Lower lobe of right lung (tissue), 2 donors: ENCODE measurements around the gene PRIMA1. TPM values are rescaled to one million over a fixed set of nuclear protein-coding genes. Genes with fewer than 3 reads are reported as not detected.

Source experiments
- ATAC-seq, 2 donors: fragments of 200-7000 bp; cut with Tn5 transposase; one replicate each; pipeline ENCODE4 v1.9.1; 2020 to 2022; ENCODE audit warnings: mild to moderate bottlenecking in 2 of 2, moderate library complexity in 2 of 2
- DNase-seq: peaks from one replicate; pipeline ENCODE4 v3.0.0-alpha.2; 2020
- H3K27ac ChIP-seq: fragments of 200-600 bp; one replicate; pipeline ENCODE4 v1.8.0; 2022
- H3K27me3 ChIP-seq: fragments of 200-600 bp; one replicate; pipeline ENCODE4 v1.8.0; 2022; ENCODE audit warnings: low read depth
- H3K36me3 ChIP-seq: fragments of 200-600 bp; one replicate; pipeline ENCODE4 v1.8.0; 2022; ENCODE audit warnings: mild to moderate bottlenecking
- H3K4me1 ChIP-seq: fragments of 200-600 bp; one replicate; pipeline ENCODE4 v1.8.0; 2022
- H3K4me3 ChIP-seq: fragments of 200-600 bp; one replicate; pipeline ENCODE4 v1.8.0; 2022; ENCODE audit warnings: mild to moderate bottlenecking
- H3K9me3 ChIP-seq: fragments of 200-600 bp; one replicate; pipeline ENCODE4 v1.8.0; 2022
- intact Hi-C: fragments of 100-400 bp; cut with DNase I; formaldehyde crosslinking; loops from one replicate; pipeline ENCODE4 v1.11.0; 2022
- total RNA-seq: library from RNA; stranded (reverse); fragmentation: NEBNext Ultra II Directional; extraction: Animal tissue kit (Norgen Biotek cat#: 25700); gene quantifications from one replicate; pipeline ENCODE4 v1.2.1, GENCODE V29; 2021
- TF ChIP-seq, protein P1 (sequence below): fragments of 200-600 bp; IDR thresholded peaks from one replicate; pipeline ENCODE4 v1.8.0; 2022; ENCODE audit warnings: antibody characterized with exemption, mild to moderate bottlenecking
- donor health status: DM: no; HTN: yes; CAD: no; lungs with severe emphysema.

The PRIMA1 gene
- total RNA-seq, 1 donor from 2014 or later, result 3.0 TPM

- no peak overlapping the region for H3K27ac ChIP-seq
- no peak overlapping the region for H3K4me3 ChIP-seq
- TF ChIP-seq, protein P1, sequence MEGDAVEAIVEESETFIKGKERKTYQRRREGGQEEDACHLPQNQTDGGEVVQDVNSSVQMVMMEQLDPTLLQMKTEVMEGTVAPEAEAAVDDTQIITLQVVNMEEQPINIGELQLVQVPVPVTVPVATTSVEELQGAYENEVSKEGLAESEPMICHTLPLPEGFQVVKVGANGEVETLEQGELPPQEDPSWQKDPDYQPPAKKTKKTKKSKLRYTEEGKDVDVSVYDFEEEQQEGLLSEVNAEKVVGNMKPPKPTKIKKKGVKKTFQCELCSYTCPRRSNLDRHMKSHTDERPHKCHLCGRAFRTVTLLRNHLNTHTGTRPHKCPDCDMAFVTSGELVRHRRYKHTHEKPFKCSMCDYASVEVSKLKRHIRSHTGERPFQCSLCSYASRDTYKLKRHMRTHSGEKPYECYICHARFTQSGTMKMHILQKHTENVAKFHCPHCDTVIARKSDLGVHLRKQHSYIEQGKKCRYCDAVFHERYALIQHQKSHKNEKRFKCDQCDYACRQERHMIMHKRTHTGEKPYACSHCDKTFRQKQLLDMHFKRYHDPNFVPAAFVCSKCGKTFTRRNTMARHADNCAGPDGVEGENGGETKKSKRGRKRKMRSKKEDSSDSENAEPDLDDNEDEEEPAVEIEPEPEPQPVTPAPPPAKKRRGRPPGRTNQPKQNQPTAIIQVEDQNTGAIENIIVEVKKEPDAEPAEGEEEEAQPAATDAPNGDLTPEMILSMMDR, result no peak
- intact Hi-C loops, result no loop called here
- peaks cover 13% of the 10 kb centered on the region for H3K27me3 ChIP-seq
- ATAC-seq (no peak), DNase-seq (no peak)
- H3K36me3 ChIP-seq, result no peaks in the 10 kb centered on the region
- no peaks in the 10 kb centered on the region for H3K4me1 ChIP-seq
- no peaks in the 10 kb centered on the region for H3K9me3 ChIP-seq
Observed at GRCh38 chr14:93765970-93766369, 22.3 kb downstream of the PRIMA1 start.

- ATAC-seq, result no peak
Observed at GRCh38 chr14:93765155-93765554, 23.1 kb downstream of the PRIMA1 start.

DNA sequence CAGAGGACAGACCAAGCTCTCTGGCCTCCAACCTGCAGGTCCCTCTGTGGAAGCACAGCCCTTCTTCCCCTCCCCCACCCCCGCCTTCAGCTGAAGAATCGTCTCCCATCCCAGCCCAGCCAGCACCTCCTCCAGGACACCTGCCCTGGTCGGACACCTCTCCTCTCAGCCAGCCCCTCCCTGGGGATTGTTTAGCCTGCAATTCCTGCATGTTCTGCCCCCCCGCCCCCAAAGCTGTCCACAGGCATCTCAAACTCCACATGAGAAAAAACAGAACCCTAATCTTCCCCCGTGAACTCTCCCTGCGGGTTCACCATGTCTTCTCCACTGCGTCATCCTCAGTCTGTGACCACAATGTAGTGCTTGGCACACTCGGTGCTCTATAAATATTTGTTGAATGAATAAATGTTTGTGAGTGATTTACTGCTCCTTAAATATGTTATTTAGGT, 24.1 kb downstream of the PRIMA1 start:
- Histone ChIP-seq H3K9me3 (no peaks in the 10 kb centered on the region), H3K4me3 (no peak overlapping the region), H3K27me3 (peaks cover 13% of the 10 kb centered on the region), H3K4me1 (no peaks in the 10 kb centered on the region), H3K36me3 (no peaks in the 10 kb centered on the region), H3K27ac (no peak overlapping the region)
- TF ChIP-seq, protein P1, result no peak
- ATAC-seq, result no peak
- no peak for DNase-seq
- intact Hi-C loops, result no loop called here

More at GRCh38 chr14:93765155-93765554, 23.1 kb downstream of the PRIMA1 start:
- Histone ChIP-seq H3K27ac (no peak overlapping the region), H3K4me1 (no peaks in the 10 kb centered on the region), H3K9me3 (no peaks in the 10 kb centered on the region), H3K36me3 (no peaks in the 10 kb centered on the region), H3K4me3 (no peak overlapping the region), H3K27me3 (peaks cover 13% of the 10 kb centered on the region)
- DNase-seq, result no peak
- intact Hi-C loops, result no loop called here
- TF ChIP-seq, protein P1, result no peak

DNA sequence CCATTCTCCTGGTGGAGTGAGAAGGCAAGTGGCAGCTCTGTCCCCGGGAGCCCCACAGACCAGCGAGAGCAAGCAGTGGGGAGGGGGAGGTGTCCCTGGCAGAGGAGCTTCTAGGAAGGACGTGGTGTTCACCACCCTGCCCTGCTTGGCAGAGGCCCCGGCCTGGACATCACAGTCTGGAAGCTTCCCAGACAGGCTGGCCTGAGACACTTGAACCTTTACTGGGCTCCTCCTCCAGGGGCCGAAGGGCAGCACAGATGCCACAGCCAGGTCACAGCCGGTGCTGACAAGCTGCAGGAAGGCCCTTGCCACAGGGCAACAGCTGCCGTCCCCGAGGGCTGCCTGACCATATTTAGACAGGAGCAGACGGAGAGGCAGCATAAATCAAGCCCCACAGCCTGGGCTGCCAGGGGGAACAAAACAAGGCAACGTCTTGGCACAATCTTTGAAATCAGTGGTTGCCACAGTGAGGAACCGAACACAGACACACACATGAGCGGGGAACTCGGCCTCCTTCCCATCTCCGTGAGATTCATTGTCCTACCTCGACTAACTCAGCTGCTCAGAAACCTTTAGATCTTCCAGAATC, 28.5 kb downstream of the PRIMA1 start:
- no peak overlapping the region for H3K27ac ChIP-seq
- intact Hi-C loops, result no loop called here
- ATAC-seq, result peak; percentile 24 to 40
- DNase-seq, result no peak
- H3K4me1 ChIP-seq, result no peaks in the 10 kb centered on the region
- H3K9me3 ChIP-seq, result no peaks in the 10 kb centered on the region
- TF ChIP-seq, protein P1, result no peak
- no peaks in the 10 kb centered on the region for H3K27me3 ChIP-seq
- no peaks in the 10 kb centered on the region for H3K36me3 ChIP-seq
- no peak overlapping the region for H3K4me3 ChIP-seq

DNA sequence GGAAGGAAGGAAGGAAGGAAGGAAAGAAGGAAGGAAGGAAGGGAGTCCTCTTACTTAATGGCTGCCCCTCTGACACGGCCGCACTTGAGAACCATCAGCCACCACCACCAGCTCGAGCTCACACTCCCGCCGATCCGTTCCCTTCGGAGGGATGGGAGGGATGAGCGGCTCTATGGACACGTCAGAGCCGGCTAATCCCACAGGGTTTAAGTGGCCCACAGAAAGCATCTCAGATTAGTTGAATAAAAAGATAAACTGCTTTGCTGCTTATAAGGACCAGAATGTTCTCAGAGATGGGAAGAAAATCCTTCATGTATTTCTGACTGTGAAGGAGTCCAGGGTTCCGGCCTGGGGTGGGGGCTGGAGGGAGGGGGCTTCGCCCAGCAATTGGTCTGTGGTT, 31.1 kb downstream of the PRIMA1 start:
- Histone ChIP-seq H3K9me3 (no peaks in the 10 kb centered on the region), H3K36me3 (no peaks in the 10 kb centered on the region), H3K27ac (no peak overlapping the region), H3K27me3 (no peaks in the 10 kb centered on the region), H3K4me3 (no peak overlapping the region), H3K4me1 (no peaks in the 10 kb centered on the region)
- DNase-seq (no peak), ATAC-seq (no peak)
- TF ChIP-seq, protein P1, result no peak
- intact Hi-C loops, result no loop called here
